ENCODE results near the gene SLK. TPM values are rescaled to one million over a fixed set of nuclear protein-coding genes. Genes with fewer than 3 reads are reported as not detected.

SLK gene
- 54.4 and 57.7 TPM in 2 replicates for total RNA-seq
- 8.3 TPM for polyA plus RNA-seq (2012)

GRCh38 chr10:103966671-103967447, at the start of gene SLK:
SLK (plus strand) TSS chr10:103967140; CDS start chr10:103967746, 606 bp downstream.
- peak; percentile 89 for DNase-seq (ENCODE audit: low read depth)

DNA sequence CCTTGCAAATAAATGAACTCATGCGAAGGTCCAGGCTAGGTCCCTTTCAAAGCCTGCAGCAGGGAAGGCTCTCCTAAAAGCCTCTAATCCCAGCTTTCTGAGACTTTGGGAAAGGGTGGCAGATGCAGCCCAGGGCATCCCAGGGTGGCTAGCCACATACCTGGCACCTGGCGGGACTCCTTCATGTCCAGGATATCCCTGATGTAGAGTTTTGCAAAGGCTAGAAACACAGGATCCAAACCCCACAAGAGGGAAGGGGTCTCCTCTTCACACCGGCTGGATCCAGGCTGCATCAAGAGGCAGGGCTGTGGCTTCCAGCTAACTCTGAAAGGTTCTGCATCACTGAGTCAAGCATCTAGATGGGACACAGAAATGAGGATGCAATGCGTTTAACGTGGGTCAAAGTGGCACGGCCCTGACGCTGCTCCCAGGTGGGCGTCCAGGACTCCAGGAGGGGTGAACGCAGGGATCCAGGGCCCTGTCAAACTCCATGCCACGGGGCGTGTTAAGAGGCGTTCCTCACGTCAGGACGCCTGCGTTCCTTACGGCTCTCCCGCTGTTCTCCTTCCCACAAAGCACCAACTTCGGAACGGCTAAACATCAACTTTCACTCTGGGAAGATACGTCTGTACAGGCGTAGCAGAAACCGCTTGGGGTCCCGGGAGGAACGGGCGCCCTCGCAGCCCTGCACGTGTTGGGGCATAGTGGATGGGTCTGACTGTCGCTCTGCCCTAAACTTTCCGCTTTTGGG, 49.5 kb upstream of the SLK start:
- DNase-seq (ENCODE audit: low read depth): no peak

DNA sequence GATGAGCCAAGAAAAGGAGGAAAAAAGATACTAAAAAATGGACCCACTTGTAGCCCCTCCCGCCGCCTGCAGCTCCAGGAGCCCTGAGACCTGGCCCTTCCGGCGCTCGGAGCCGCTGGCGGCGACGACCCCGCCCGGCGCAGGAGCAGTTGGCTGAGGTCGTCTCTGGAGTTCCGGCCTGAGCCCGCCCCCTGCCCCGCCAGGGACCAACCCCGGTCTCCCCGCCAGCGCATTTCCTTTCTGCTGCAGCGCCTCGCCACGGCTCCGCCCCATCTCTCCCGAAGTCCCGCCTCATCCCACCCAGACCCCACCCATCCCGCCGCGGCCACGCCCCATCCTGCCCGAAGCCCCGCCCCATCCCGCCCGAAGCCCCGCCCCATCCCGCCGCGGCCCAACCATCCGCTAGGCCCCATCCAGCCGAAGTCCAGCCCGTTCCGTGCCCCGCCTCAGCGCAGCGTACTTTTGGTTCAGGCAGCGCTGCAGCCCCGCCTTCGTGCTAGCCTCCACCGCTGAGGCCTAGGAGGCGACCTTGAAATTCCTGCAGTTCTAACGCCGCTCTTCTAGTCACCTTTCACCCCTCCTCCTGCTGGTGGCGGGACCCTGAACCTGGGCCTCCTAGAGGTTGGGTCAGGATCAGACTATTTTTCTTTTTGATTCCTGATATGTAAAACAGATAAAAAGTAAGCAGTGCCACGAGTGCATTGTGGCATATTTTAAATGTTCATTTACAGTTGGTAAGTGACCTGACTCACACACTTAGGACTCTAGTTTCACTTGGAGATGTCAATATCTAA, 48.7 kb upstream of the SLK start, which contains the start of gene STN1:
STN1 (minus strand) TSS at position 132 of the 794 bp plus-strand sequence. CDS start 590 bp downstream, outside the sequence.
- DNase-seq (ENCODE audit: low read depth): peak; percentile 94

DNA sequence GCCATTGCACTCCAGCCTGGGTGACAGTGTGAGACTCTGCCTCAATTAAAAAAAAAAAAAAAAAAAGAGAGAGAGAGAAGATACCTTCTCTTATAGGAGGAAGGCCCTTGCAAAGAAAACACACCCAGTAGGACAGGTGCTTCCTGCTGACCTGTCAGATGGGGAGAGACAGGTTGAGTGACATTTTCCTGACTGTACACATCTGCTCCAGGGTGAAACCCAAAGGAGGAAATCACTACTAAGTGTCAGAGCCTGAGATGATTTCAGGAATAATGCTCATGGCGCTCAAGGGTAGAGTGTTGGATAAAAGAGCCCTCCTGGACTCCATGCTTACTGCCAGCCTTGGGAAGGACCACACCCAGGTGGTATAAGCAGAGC, 47.3 kb upstream of the SLK start:
- DNase-seq (ENCODE audit: low read depth): no peak

- DNase-seq (ENCODE audit: low read depth): no peak
These were observed 45.7 kb upstream of the SLK start for GRCh38 chr10:103921248-103921647.

DNA sequence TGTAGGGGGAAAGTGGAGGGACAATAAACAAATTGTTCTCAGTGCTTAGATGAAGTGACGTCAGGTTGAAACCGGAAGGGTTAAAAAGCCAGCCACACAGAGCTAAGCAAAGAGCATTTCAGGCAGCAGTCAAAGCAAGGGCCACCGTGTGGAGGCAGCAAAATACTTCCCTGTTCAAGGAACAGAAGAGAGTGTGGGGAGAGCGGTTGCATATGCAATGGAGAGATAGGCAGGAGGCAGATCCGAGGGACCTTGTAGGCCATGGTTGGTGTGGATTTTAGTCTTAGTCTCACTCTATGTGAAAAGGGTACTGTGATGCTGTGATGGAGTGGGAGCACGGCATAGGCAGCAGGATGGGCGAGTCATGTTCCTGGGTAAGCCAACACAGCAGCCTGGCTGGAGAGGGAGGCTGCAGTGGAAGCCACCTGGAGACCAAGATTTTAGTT, 45.2 kb upstream of the SLK start:
- no peak for DNase-seq (ENCODE audit: low read depth)

DNA sequence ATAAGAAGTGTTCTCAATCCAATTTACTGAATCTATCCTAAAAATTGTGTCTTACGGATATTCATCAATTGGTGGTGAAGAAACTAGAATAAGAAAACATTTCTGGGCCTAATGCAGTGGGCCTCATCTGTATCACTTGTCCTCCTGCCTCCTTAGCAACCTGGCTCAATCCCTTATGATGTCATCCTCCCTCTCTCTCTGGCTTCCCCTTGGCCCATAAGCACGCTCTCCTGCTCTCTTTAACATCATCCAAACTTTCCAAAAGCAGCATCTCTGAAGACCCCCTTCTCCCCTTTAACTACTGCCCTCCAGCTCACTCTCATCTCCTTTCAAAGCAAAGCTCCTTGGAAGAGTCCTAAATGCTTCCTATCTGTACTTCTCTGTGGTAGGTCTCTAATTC, 44.3 kb upstream of the SLK start:
- DNase-seq (ENCODE audit: low read depth): no peak

DNA sequence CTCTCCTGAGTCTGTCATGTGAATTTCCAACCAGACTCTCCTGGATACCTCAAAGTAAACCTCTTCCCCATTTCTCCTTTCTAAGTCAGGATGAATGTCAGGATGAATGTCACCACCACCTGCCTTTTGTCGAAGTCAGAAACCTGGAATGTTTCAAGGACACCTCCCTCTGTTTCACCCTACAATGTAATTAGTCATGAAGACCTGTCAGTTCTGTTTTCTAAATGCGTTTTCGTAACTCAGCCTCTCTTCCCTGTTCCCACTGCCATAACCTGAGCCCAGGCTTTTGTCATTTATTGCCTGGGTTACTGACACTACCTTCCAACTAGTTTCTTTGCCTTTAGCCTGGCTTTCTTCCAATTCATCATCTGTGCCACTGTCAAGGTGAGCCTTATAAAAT, 43.4 kb upstream of the SLK start:
- no peak for DNase-seq (ENCODE audit: low read depth)

DNA sequence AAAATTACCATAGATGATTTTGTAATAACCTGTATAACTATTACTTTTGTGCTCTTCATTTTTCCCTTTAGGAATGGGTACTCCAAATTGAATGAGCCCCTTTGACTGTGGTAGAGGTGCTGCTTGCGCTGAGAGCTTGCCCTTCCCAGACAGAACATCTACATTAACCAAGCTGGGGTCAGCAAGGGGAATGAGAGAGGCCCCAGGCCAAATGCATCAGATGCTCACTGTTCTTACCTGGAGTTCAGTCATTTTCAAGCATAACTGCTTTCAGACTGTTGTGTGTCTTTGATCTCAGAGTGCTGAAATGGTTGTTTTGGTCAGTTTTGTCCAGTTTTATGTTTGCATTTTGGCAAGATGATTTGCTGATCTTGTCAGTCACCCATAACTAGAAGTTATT, 41.3 kb upstream of the SLK start:
- DNase-seq (ENCODE audit: low read depth): no peak

DNA sequence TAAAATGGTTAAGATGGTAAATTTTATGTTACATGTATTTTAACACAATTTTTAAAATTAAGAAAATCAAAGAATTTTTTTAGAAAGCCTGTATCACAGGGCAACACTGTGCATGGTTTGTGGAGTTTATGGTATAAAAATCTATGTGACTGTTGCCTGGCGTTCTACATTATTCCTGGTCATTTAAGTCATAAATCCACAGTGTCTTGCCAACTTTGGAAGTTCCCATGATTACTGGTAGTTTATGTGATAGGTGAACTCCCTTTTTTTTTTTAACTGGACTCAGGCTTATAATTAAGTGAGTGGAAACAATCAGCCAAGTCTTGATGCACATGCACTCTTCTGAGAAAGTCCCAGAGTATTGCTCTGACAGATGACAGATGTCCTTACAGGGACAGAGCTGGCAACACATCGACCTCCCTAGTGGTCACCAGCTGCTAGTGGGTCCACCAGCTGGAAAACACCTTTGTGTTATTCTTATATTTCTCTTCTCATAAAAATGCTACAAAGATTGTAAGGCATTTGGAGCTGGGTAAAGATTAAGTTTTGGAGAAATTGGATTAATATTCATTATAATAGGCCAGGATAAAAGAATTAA, 40.1 kb upstream of the SLK start:
- DNase-seq (ENCODE audit: low read depth): peak; percentile 41

DNA sequence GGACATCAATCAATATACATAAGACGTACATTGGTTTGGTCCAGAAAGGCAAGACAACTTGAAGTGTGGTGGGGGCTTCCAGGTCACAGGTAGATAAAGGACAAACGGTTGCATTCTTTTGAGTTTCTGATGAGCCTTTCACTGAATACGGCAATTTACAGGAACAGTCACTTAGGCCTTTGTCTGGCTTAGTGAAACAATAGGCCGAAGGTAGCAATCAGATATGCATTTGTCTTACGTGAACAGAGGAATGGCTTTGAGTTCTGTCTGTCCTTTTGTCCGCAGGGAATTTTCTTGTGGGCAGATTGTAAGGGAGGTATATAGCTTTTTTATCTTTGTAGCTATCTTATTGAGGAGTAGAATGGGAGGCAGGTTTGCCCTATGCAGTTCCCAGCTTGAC, 38.2 kb upstream of the SLK start:
- no peak for DNase-seq (ENCODE audit: low read depth)

- peak; percentile 10 for DNase-seq (ENCODE audit: low read depth)
These were observed 37.5 kb upstream of the SLK start for GRCh38 chr10:103929381-103929921.

DNA sequence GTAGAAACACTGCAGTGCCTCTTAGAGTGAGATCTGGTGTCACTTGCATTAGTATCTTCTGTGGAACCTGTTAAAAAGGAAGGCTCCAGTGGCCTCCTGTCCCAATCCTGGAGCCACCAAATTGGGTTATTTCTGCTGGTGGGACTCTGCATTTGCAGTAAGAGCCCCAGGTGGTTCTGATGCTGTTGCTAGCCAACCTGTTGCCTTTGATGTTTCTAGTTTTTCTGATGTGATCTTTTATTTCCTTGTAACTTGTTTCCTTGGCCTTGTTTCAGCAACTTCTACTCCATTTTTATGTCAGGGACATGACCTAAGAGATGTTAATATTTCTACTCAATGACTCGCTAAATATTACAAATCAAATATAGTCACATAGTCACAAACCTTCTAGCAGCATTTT, 36.5 kb upstream of the SLK start:
- no peak for DNase-seq (ENCODE audit: low read depth)

- no peak for DNase-seq (ENCODE audit: low read depth)
These were observed 36.1 kb upstream of the SLK start for GRCh38 chr10:103930881-103931280.

DNA sequence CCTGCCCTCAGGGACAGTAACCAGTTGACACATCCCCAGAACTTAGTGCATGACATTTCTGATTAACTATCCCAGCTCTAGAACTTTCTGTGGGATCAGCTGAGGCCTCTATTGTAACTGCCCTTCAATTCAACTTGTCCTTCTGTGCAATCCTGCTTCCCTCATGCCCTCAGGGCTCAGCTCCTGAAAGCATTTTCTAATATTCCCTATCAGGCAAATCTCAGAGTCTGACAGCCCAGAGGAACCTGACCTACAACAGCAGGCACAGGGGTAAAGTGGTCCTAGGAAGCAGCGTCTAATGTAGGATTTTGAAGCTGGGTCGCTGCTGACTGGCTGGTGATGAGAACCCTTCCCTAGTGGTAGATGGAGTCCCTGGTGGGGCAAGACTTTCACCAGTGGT, 35.3 kb upstream of the SLK start:
- no peak for DNase-seq (ENCODE audit: low read depth)

DNA sequence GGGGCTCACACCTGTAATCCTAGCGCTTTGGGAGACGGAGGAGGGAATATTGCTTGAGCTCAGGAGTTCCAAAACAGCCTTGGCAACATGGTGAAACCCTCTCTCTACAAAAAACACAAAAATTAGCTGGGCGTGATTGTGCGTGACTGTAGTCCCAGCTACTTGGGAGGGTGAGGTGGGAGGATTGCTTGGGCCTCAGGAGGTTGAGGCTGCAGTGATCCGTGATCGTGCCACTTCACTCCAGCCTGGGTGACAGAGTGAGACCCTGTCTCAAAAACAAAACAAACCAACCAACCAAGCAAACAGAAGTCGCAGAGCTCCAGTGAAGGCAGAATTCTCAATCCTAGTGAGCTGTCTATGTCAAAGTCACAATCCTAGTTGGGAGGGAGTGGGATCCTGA, 34.7 kb upstream of the SLK start:
- DNase-seq (ENCODE audit: low read depth): no peak

- DNase-seq (ENCODE audit: low read depth): no peak
These were observed 34.0 kb upstream of the SLK start for GRCh38 chr10:103932971-103933370.

DNA sequence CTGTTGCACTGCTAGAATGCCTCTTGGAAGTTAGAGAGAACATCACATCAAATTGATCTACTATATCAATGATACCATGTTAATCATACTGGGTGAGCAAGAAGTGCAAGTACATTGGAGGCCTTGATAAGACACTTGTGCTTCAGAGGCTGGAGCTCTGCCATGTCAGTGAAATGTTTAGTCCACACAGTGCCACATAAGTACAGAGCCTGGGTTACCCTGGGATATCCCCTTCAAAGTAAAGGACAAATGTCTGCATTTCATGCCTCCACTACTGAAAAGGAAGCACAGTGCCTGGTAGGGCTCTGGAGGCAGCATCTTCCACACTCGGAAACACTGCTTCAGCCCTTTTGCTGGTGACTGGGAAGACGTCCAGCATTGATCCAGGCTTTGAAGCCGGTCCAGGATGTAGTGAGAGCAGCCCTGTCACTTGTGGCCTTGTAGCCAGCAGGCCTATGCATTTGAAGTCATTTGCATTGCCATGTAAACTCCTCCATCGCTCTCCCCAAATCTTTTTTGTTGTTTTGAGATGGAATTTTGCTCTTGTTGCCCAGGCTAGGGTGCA, 33.3 kb upstream of the SLK start:
- DNase-seq (ENCODE audit: low read depth): no peak

GRCh38 chr10:103934308-103934707, 32.6 kb upstream of the SLK start:
- no peak for DNase-seq (ENCODE audit: low read depth)

- DNase-seq (ENCODE audit: low read depth): peak; percentile 76
These were observed 30.9 kb upstream of the SLK start for GRCh38 chr10:103936022-103936421.

DNA sequence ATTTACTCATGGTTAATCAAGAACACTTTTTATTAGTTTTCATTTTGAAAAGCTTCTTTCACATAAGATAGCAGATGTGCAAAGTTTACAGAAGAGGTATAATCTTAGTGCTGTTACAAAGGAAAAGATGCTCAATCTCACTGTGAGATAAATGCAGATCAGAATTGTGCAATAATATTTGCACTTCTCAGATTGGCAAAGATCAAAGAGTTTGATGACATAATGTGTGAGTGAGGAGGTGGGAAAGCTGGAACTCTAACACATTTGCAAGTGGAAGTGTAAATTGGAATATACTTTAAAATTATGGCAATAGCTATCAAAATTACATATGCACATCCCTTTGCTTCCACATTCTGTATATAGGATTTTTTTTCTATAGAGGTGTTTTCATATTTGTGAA, 27.4 kb upstream of the SLK start:
- no peak for DNase-seq (ENCODE audit: low read depth)
